ENCODE results near the gene MST1. TPM values are rescaled to one million over a fixed set of nuclear protein-coding genes. Genes with fewer than 3 reads are reported as not detected.

MST1 gene
- total and polyA plus RNA-seq, 2 of the 8 experiments (the other 6 are each of a cell fraction or from before 2014, with no cell fraction given), result 6.2 to 9.5 TPM

DNA sequence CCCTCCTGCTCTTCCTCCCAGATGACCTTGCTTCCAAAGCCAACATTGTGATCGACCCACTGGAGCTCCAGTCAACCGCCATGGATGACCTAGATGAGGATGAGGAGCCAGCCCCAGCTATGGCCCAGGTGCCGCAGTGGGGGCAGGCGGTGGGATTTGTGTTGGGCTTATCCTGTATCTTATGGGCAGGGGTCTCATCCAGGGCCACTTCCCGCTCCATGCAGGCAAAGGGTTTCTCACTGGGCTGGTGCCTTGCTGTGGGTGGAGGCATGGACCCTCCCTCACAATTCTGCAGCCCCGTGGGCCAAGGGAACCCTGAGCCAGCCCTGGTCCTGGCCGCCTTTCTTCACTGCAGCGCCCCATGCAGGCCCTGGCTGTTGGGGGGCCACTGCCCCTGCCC is 15.4 kb upstream of the MST1 start:
- WGBS, 2 experiments (ENCODE audit: extremely low coverage in 1 of 2, insufficient coverage in 1 of 2, insufficient read length in 1 of 2, insufficient replicate concordance in 2 of 2, low coverage in 1 of 2, low lambda C conversion rate in 2 of 2, missing lambda C conversion rate in 1 of 2), result 90% methylated on average over 6 of the region's 8 CpGs; no CpG with 5 or more reads in 1 of the 2 experiments
- Histone ChIP-seq H3K79me1 (ENCODE audit: low read depth, low read length) (no peaks in the 10 kb centered on the region), H4K8ac (ENCODE audit: extremely low read depth, insufficient read depth, low read length) (no peak overlapping the region), H3K9ac (replicated peaks in 1 of 4; ENCODE audit: extremely low read depth in 1 of 4, low read depth in 3 of 4, low read length in 3 of 4) (no peak overlapping the region), H2BK5ac (ENCODE audit: low read depth, low read length) (0 out of 2 replicates have a peak overlapping the region, but pooled peaks have one; percentile 35), H3K4ac (replicated peaks; ENCODE audit: insufficient read length, low read depth, low read length) (no peak overlapping the region), H4K91ac (replicated peaks; ENCODE audit: insufficient read length, low read length) (no peak overlapping the region), H3K18ac (ENCODE audit: extremely low read depth, low read length) (no peak overlapping the region), H2AFZ (ENCODE audit: low read length) (no peak overlapping the region), H3K27me3 (replicated peaks in 1 of 4; ENCODE audit: control insufficient read depth in 3 of 4, extremely low read depth in 1 of 4, insufficient read depth in 3 of 4, low read length in 3 of 4) (no peaks in the 10 kb centered on the region), H3K9me3 (ENCODE audit: insufficient read depth in 2 of 2, low read depth in 1 of 2, low read length in 1 of 2) (no peaks in the 10 kb centered on the region), H3K14ac (ENCODE audit: insufficient read length) (no peak overlapping the region), H2BK120ac (replicated peaks; ENCODE audit: low read depth, low read length) (no peak overlapping the region), H4K5ac (ENCODE audit: insufficient read length, low read depth, low read length) (no peak overlapping the region), H3K27ac (ENCODE audit: low read depth, low read length) (no peak overlapping the region), H4K20me1 (replicated peaks in 1 of 2; ENCODE audit: control insufficient read depth in 1 of 2, insufficient read depth in 2 of 2, low read length in 2 of 2) (peaks cover 0 to 15% of the 10 kb centered on the region in 2 experiments), H3K4me2 (ENCODE audit: insufficient read depth in 1 of 2, low read depth in 2 of 2, low read length in 2 of 2) (no peak overlapping the region), H3K36me3 (ENCODE audit: control insufficient read depth in 2 of 4, insufficient read depth in 4 of 4, low read length in 3 of 4) (peaks cover 4 to 5% (median 5%) of the 10 kb centered on the region in 4 experiments; a peak in 5 of 8 replicates), H3K79me2 (ENCODE audit: control insufficient read depth in 1 of 2, insufficient read depth in 2 of 2, low read length in 2 of 2) (no peaks in the 10 kb centered on the region), H3K23ac (ENCODE audit: insufficient read length) (no peak overlapping the region), H2BK20ac (ENCODE audit: low read length) (no peak overlapping the region), H2AK5ac (ENCODE audit: low read depth, low read length) (no peak overlapping the region), H3K56ac (replicated peaks; ENCODE audit: insufficient read length, low read depth, low read length) (no peak overlapping the region), H3K4me3 (ENCODE audit: extremely low read depth in 1 of 4, insufficient read depth in 2 of 4, low read depth in 3 of 4, low read length in 4 of 4) (no peak overlapping the region), H2BK12ac (ENCODE audit: low read depth, low read length) (no peak overlapping the region), H3K23me2 (ENCODE audit: low read depth, low read length) (no peaks in the 10 kb centered on the region), H3K4me1 (replicated peaks in 1 of 4; ENCODE audit: control insufficient read depth in 3 of 4, insufficient read depth in 4 of 4, low read length in 3 of 4) (peaks cover 0 to 9% (median 5%) of the 10 kb centered on the region in 4 experiments; a peak in 5 of 7 replicates), H2BK15ac (ENCODE audit: low read length) (no peak overlapping the region; the same call in 1 of the 2 replicates)
- DNase-seq (ENCODE audit: low read depth in 1 of 2, low spot score in 2 of 2) (no peak), FAIRE-seq (no peak)
- CTCF ChIA-PET (ENCODE audit: partially characterized antibody), result interaction anchor here (1.7 to 9.7 kb wide), 5 partner anchors 8 to 136 kb away, joined by 4 to 127 read pairs (median 54); partner anchors contain the start of genes AMIGO3 and GMPPB
- no peak for TF ChIP-seq NRF1 (IDR thresholded peaks at IDR 0.05; ENCODE audit: low read depth, low read length)
- TF ChIP-seq FOSL1 (IDR thresholded peaks at IDR 0.05; ENCODE audit: insufficient read depth, low read depth, low read length), result no peak
- POLR2A ChIA-PET (ENCODE audit: partially characterized antibody), result interaction anchor here (5.7 kb wide), 1 partner anchor 14 kb away, joined by 57 read pairs; the partner anchor contains the start of gene AMIGO3
